HepG2 (cell line): ENCODE results near the gene ZDHHC9. TPM values are rescaled to one million over a fixed set of nuclear protein-coding genes. Genes with fewer than 3 reads are reported as not detected.

Experiments used
- ATAC-seq: fragments of 200-7000 bp; cut with Tn5 transposase; 3 replicates; pipeline ENCODE4 v1.9.1; 2020; ENCODE audit warnings: mild to moderate bottlenecking, moderate library complexity
- BruUV-seq: library from RNA; stranded (reverse); fragments of 400-500 nt; replicated peaks from 2 replicates; lab custom pipeline; 2021; lab: Mats Ljungman, UMichigan
- CTCF ChIA-PET: fragments of 300-600 bp; formaldehyde crosslinking; extraction: SDS; loops from one replicate; lab custom pipeline; 2021; ENCODE audit warnings: low total read pairs, inconsistent platforms, low intra/inter-chr PET ratio; lab: Yijun Ruan, JAX
- POLR2A ChIA-PET: fragments of 350-600 bp; sonication (Branson Sonifier 250); formaldehyde crosslinking; loops from one replicate; lab custom pipeline; 2020; ENCODE audit warnings: antibody characterized with exemption, inconsistent platforms; lab: Yijun Ruan, JAX
- DNase-seq: peaks from one replicate; pipeline ENCODE4 v3.0.0-alpha.2; 2015; ENCODE audit warnings: low spot score
- FAIRE-seq: peaks from 3 replicates; lab custom pipeline; 2011; peaks lifted over from hg19 to GRCh38; lab: Jason Lieb, UNC
- H2AFZ ChIP-seq: one replicate; pipeline ENCODE4 v1.6.1; 2011; ENCODE audit warnings: low read length, inconsistent platforms
- H3K27ac ChIP-seq: fragments of 300-600 bp; 3 replicates; pipeline ENCODE4 v1.8.0; 2011; ENCODE audit warnings: mixed run types, mild to moderate bottlenecking, mixed read lengths, low read length, inconsistent platforms; ENCODE audit not compliant: insufficient read depth; ENCODE audit errors: extremely low read length
- H3K27me3 ChIP-seq, 2 experiments: fragments of 200-600 bp in 1 of 2; 2 replicates in 1 of 2; 3 replicates in 1 of 2; pipeline versions ENCODE4 v1.6.0 to v1.8.0; 2011; ENCODE audit warnings: low read length in 2 of 2, mild to moderate bottlenecking in 2 of 2, moderate library complexity in 2 of 2, inconsistent platforms in 1 of 2; ENCODE audit not compliant: insufficient read depth in 2 of 2, control insufficient read depth in 1 of 2
- H3K36me3 ChIP-seq, 2 experiments: fragments of 200-600 bp in 1 of 2; replicated peaks in 1 of 2; 2 replicates in 1 of 2; 3 replicates in 1 of 2; pipeline versions ENCODE4 v1.5.1 to v1.8.0; 2011; ENCODE audit warnings: low read length in 2 of 2, inconsistent platforms in 1 of 2; ENCODE audit not compliant: insufficient read depth in 2 of 2, control insufficient read depth in 1 of 2
- H3K4me1 ChIP-seq: 2 replicates; pipeline ENCODE4 v1.5.1; 2012; ENCODE audit warnings: low read length, inconsistent platforms; ENCODE audit not compliant: insufficient read depth
- H3K4me2 ChIP-seq: 2 replicates; pipeline ENCODE4 v1.6.0; 2011; ENCODE audit warnings: low read depth, low read length, inconsistent platforms
- H3K4me3 ChIP-seq, 3 experiments: fragments of 200-600 bp in 1 of 3; sonication (generic), shearing (Covaris generic) in 1 of 3; replicated peaks in 1 of 3; 2 replicates each; pipeline ENCODE4 v1.5.1; 2011 to 2016; ENCODE audit warnings: low read length in 3 of 3, inconsistent platforms in 2 of 3, low read depth in 2 of 3, mild to moderate bottlenecking in 2 of 3, control low read depth in 1 of 3, mixed read lengths in 1 of 3; ENCODE audit not compliant: insufficient read depth in 1 of 3
- H3K79me2 ChIP-seq: one replicate; pipeline ENCODE4 v1.6.1; 2011; ENCODE audit warnings: low read length, inconsistent platforms; ENCODE audit not compliant: insufficient read depth
- H3K9ac ChIP-seq: 2 replicates; pipeline ENCODE4 v1.6.0; 2011; ENCODE audit warnings: mild to moderate bottlenecking, low read depth, low read length, inconsistent platforms; ENCODE audit not compliant: insufficient read depth
- H3K9me3 ChIP-seq: 2 replicates; pipeline ENCODE4 v1.5.1; 2012; ENCODE audit warnings: mild to moderate bottlenecking, low read length
- H4K20me1 ChIP-seq: 2 replicates; pipeline ENCODE4 v1.6.0; 2011; ENCODE audit warnings: inconsistent platforms, mild to moderate bottlenecking, low read length, moderate library complexity; ENCODE audit not compliant: insufficient read depth
- PRMT3 ChIP-seq: sonication (generic); formaldehyde crosslinking; IDR thresholded peaks from 2 replicates; pipeline ENCODE4 v1.8.1; 2022; ENCODE audit warnings: low read depth, mild to moderate bottlenecking, moderate library complexity, missing genetic modification reagents, borderline replicate concordance
- U2AF1 ChIP-seq: fragments of 200-400 bp; formaldehyde crosslinking; optimal IDR thresholded peaks from 2 replicates; pipeline ENCODE3; 2017; ENCODE audit warnings: mild to moderate bottlenecking, low read depth, low read length
- ZBTB40 ChIP-seq, 2 experiments: fragments of 450-650 bp in 1 of 2; sonication (generic) in 1 of 2; formaldehyde crosslinking in 1 of 2; IDR thresholded peaks; 2 replicates each; pipeline versions ENCODE4 v1.6.1 to v1.8.0; 2016 to 2022; ENCODE audit warnings: antibody characterized with exemption in 1 of 2, mild to moderate bottlenecking in 1 of 2, missing genetic modification reagents in 1 of 2
- ZKSCAN1 ChIP-seq: fragments of 150-350 bp; IDR thresholded peaks from 2 replicates; pipeline ENCODE4 v1.6.1; 2014; ENCODE audit warnings: low read length
- ZNF850 ChIP-seq: sonication (generic); formaldehyde crosslinking; conservative IDR thresholded peaks from 2 replicates; pipeline ENCODE4 v1.9.0; 2021; ENCODE audit warnings: mild to moderate bottlenecking, missing genetic modification reagents
- WGBS: methylation state at CpG from one replicate; pipeline ENCODE4 v1.1.6; 2017; ENCODE audit warnings: low lambda C conversion rate; 5-methylcytosine and 5-hydroxymethylcytosine counted together
- in situ Hi-C: cut with HindIII; loops from 2 replicates; pipeline ENCODE4 v1.10.0; 2017; ENCODE audit warnings: low pct_unique_long_range_greater_than_20kb; ENCODE audit not compliant: extremely low pct_ligation_motif_present
- intact Hi-C: fragments of 100-400 bp; cut with micrococcal nuclease; formaldehyde crosslinking; loops from one replicate; pipeline ENCODE4 v1.10.0; 2022; ENCODE audit not compliant: unreplicated experiment
- polyA plus RNA-seq, 8 experiments: library from polyadenylated mRNA; depleted of rRNA in 3 of 8; stranded (reverse) in 7 of 8; unstranded in 1 of 8; fragments of >200 nt; fragmentation: Illumina TruSeq in 4 of 8; extraction: Trizol in 4 of 8; gene quantifications; 2 replicates each; pipeline versions ENCODE4 v1.2.1 to v1.2.3, GENCODE V29; 2011 to 2016; ENCODE audit warnings: low read depth in 4 of 8, missing spikeins in 1 of 8, mixed read lengths in 1 of 8; ENCODE audit not compliant: insufficient read depth in 1 of 8
- total RNA-seq, 5 experiments: library from RNA; depleted of rRNA; stranded (reverse); fragments of >200 nt; fragmentation: Illumina TruSeq; extraction: Trizol; gene quantifications; 2 replicates each; pipeline ENCODE4 v1.2.3, GENCODE V29; 2016; ENCODE audit warnings: low read depth in 1 of 5
- TF ChIP-seq, protein P1 (sequence below): sonication (generic); formaldehyde crosslinking; conservative IDR thresholded peaks from 2 replicates; pipeline ENCODE4 v1.4.0; 2020; ENCODE audit warnings: missing genetic modification reagents
- TF ChIP-seq, protein P2 (sequence below): sonication (generic); formaldehyde crosslinking; conservative IDR thresholded peaks from 2 replicates; pipeline ENCODE4 v1.8.0; 2022; ENCODE audit warnings: missing genetic modification reagents

ZDHHC9 gene
- total and polyA plus RNA-seq, 2 of the 13 experiments (the other 11 are each of a cell fraction or from before 2014, with no cell fraction given): 28.3 to 53.1 TPM

GRCh38 chrX:129780441-129781105 lies 63.1 kb downstream of the ZDHHC9 start:
- intact Hi-C loops: no loop called here
- H3K27me3 ChIP-seq: no peaks in the 10 kb centered on the region
- FAIRE-seq (no peak), ATAC-seq (no peak), DNase-seq (no peak)
- no peaks in the 10 kb centered on the region for H4K20me1 ChIP-seq
- H3K4me3 ChIP-seq: no peak overlapping the region
- H3K9ac ChIP-seq: no peak overlapping the region
- peaks cover 20% of the 10 kb centered on the region for H3K4me1 ChIP-seq
- BruUV-seq: no TSS peak
- ChIA-PET POLR2A (no interaction called here), CTCF (no interaction called here)
- WGBS: 54% methylated on average over 5 of the region's 6 CpGs
- H3K4me2 ChIP-seq: no peak overlapping the region
- no peaks in the 10 kb centered on the region for H3K79me2 ChIP-seq
- H3K27ac ChIP-seq: no peak overlapping the region
- no peak overlapping the region for H2AFZ ChIP-seq
- no peaks in the 10 kb centered on the region for H3K36me3 ChIP-seq
- H3K9me3 ChIP-seq: no peaks in the 10 kb centered on the region
- in situ Hi-C loops: no loop called here
- no peak for TF ChIP-seq ZKSCAN1
- TF ChIP-seq, protein P1, sequence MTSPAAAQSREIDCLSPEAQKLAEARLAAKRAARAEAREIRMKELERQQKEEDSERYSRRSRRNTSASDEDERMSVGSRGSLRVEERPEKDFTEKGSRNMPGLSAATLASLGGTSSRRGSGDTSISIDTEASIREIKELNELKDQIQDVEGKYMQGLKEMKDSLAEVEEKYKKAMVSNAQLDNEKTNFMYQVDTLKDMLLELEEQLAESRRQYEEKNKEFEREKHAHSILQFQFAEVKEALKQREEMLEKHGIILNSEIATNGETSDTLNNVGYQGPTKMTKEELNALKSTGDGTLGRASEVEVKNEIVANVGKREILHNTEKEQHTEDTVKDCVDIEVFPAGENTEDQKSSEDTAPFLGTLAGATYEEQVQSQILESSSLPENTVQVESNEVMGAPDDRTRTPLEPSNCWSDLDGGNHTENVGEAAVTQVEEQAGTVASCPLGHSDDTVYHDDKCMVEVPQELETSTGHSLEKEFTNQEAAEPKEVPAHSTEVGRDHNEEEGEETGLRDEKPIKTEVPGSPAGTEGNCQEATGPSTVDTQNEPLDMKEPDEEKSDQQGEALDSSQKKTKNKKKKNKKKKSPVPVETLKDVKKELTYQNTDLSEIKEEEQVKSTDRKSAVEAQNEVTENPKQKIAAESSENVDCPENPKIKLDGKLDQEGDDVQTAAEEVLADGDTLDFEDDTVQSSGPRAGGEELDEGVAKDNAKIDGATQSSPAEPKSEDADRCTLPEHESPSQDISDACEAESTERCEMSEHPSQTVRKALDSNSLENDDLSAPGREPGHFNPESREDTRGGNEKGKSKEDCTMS: no peak
- no peak for TF ChIP-seq ZNF850 (CRISPR knock-in tag)
- no peak for TF ChIP-seq ZBTB40 (IDR thresholded peaks at IDR 0.05)
- TF ChIP-seq ZBTB40 (CRISPR knock-in tag; IDR thresholded peaks at IDR 0.05): no peak
- no peak for TF ChIP-seq U2AF1
- TF ChIP-seq PRMT3 (CRISPR knock-in tag): no peak
- TF ChIP-seq, protein P2, sequence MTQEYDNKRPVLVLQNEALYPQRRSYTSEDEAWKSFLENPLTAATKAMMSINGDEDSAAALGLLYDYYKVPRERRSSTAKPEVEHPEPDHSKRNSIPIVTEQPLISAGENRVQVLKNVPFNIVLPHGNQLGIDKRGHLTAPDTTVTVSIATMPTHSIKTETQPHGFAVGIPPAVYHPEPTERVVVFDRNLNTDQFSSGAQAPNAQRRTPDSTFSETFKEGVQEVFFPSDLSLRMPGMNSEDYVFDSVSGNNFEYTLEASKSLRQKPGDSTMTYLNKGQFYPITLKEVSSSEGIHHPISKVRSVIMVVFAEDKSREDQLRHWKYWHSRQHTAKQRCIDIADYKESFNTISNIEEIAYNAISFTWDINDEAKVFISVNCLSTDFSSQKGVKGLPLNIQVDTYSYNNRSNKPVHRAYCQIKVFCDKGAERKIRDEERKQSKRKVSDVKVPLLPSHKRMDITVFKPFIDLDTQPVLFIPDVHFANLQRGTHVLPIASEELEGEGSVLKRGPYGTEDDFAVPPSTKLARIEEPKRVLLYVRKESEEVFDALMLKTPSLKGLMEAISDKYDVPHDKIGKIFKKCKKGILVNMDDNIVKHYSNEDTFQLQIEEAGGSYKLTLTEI (CRISPR knock-in tag): no peak
